Middle frontal gyrus (tissue), 1 donor: ENCODE measurements around the gene SFPQ.
"Not testable (repeated sequence)": the region's sequence is repeated elsewhere in the genome, so short reads cannot be mapped to it uniquely, and the experiment has no call there.

Experiments
- DNase-seq: peaks from one replicate; pipeline ENCODE4 v3.0.0-alpha.2; 2015; ENCODE audit warnings: low spot score; ENCODE audit errors: extremely low spot score

SFPQ gene

GRCh38 chr1:35188578-35189392, 4.2 kb downstream of the SFPQ start:
- no peak for DNase-seq

- DNase-seq, result no peak
Observed at GRCh38 chr1:35187816-35188342, 5.1 kb downstream of the SFPQ start.

GRCh38 chr1:35186239-35186638, 6.7 kb downstream of the SFPQ start:
- DNase-seq, result no peak

GRCh38 chr1:35185200-35185599, 7.7 kb downstream of the SFPQ start:
- no peak for DNase-seq

GRCh38 chr1:35184495-35185199, 8.3 kb downstream of the SFPQ start:
- DNase-seq, result no peak

GRCh38 chr1:35181790-35182455, 11.0 kb downstream of the SFPQ start:
- no peak for DNase-seq

GRCh38 chr1:35180776-35181374, 12.1 kb downstream of the SFPQ start:
- DNase-seq, result no peak

- DNase-seq, result no peak
Observed at GRCh38 chr1:35179908-35180307, 13.0 kb downstream of the SFPQ start.

- DNase-seq, result no peak
Observed at GRCh38 chr1:35178874-35179380, 14.0 kb downstream of the SFPQ start.

GRCh38 chr1:35178295-35178695, 14.7 kb downstream of the SFPQ start:
- no peak for DNase-seq

GRCh38 chr1:35177237-35177786, 15.6 kb downstream of the SFPQ start:
- DNase-seq, result no peak

- DNase-seq, result no peak
Observed at GRCh38 chr1:35175602-35176001, 17.3 kb downstream of the SFPQ start.

GRCh38 chr1:35175098-35175576, 17.8 kb downstream of the SFPQ start:
- DNase-seq, result no peak

GRCh38 chr1:35173909-35174540, 18.9 kb downstream of the SFPQ start:
- DNase-seq, result no peak

GRCh38 chr1:35173491-35173890, 19.5 kb downstream of the SFPQ start:
- DNase-seq, result no peak

- DNase-seq, result no peak
Observed at GRCh38 chr1:35172022-35172421, 20.9 kb downstream of the SFPQ start.

GRCh38 chr1:35171579-35171978, 21.4 kb downstream of the SFPQ start:
- no peak for DNase-seq

- DNase-seq, result no peak
Observed at GRCh38 chr1:35164893-35165292, 28.1 kb downstream of the SFPQ start.

- no peak for DNase-seq
Observed at GRCh38 chr1:35151220-35151619, 41.7 kb downstream of the SFPQ start.

GRCh38 chr1:35145892-35146549, 46.9 kb downstream of the SFPQ start:
- not testable (repeated sequence) for DNase-seq
